GM10847 (cell line): ENCODE data around the gene SPRR2E.

Experiments used
- POLR2A ChIP-seq: IDR thresholded peaks from 2 replicates; pipeline ENCODE4 v1.6.1; 2011; ENCODE audit not compliant: insufficient read length; ENCODE audit errors: extremely low read depth

The SPRR2E gene

GRCh38 chr1:153072806-153073726, 21.3 kb downstream of the SPRR2E start:
- TF ChIP-seq POLR2A, result no peak

GRCh38 chr1:153071511-153071910, 22.8 kb downstream of the SPRR2E start, which contains the start of gene SPRR2B:
TSS of gene SPRR2B (minus strand) at chr1:153071611. CDS start at chr1:153070839, 772 bp downstream.
- no peak for TF ChIP-seq POLR2A

- no peak for TF ChIP-seq POLR2A
Observed at GRCh38 chr1:153070243-153070642, 24.1 kb downstream of the SPRR2E start.

GRCh38 chr1:153058826-153059784, 35.2 kb downstream of the SPRR2E start:
- no peak for TF ChIP-seq POLR2A

- TF ChIP-seq POLR2A, result no peak
Observed at GRCh38 chr1:153058154-153058553, 36.2 kb downstream of the SPRR2E start.

- no peak for TF ChIP-seq POLR2A
Observed at GRCh38 chr1:153057375-153057774, 37.0 kb downstream of the SPRR2E start, which contains the start of gene SPRR2A. TSS of gene SPRR2A (minus strand) at chr1:153057512. CDS start at chr1:153056735, 777 bp downstream.

GRCh38 chr1:153049211-153049610, 45.1 kb downstream of the SPRR2E start:
- TF ChIP-seq POLR2A, result no peak
